Cardiac muscle cell (in vitro differentiated cells and primary cell): ENCODE results near the gene ATG9B. TPM values are rescaled to one million over a fixed set of nuclear protein-coding genes. Genes with fewer than 3 reads are reported as not detected.

ENCODE experiments used
- DNase-seq, 2 donors: peaks; one replicate each; pipeline versions ENCODE4 v3.0.0 to v3.0.0-alpha.2; 2010 to 2017; ENCODE audit warnings: low read depth in 1 of 2, low spot score in 1 of 2
- H3K27ac ChIP-seq: fragments of 200-600 bp; sonication (generic); 2 replicates; pipeline ENCODE4 v1.5.1; 2016
- H3K27me3 ChIP-seq: fragments of 200-600 bp; sonication (generic); 2 replicates; pipeline ENCODE4 v1.6.0; 2016; ENCODE audit warnings: control low read depth
- H3K36me3 ChIP-seq: fragments of 200-600 bp; sonication (generic); 2 replicates; pipeline ENCODE4 v1.5.1; 2016; ENCODE audit warnings: control low read depth
- H3K4me1 ChIP-seq: fragments of 200-600 bp; sonication (generic); 2 replicates; pipeline ENCODE4 v1.8.1; 2017; ENCODE audit warnings: low read depth, mild to moderate bottlenecking, mixed run types
- H3K4me3 ChIP-seq: fragments of 200-600 bp; sonication (generic); 2 replicates; pipeline ENCODE4 v1.5.1; 2016; ENCODE audit warnings: mild to moderate bottlenecking
- H3K9me3 ChIP-seq: fragments of 200-600 bp; sonication (generic); 2 replicates; pipeline ENCODE4 v1.5.1; 2017; ENCODE audit warnings: low read depth, mild to moderate bottlenecking, control low read depth
- CTCF ChIP-seq: IDR thresholded peaks from 2 replicates; pipeline ENCODE4 v1.5.1; 2012; ENCODE audit warnings: low read depth, mild to moderate bottlenecking, low read length
- polyA plus RNA-seq: library from polyadenylated mRNA; unstranded; fragments of >200 nt; fragmentation: Nextera tagmentation; extraction: Ambion mirVana; gene quantifications from 2 replicates; pipeline ENCODE4 v1.2.1, GENCODE V29; 2016
- total RNA-seq: library from RNA; depleted of rRNA; stranded (reverse); fragments of >200 nt; gene quantifications from 2 replicates; pipeline ENCODE4 v1.2.3, GENCODE V29; 2016

Gene ATG9B
- total and polyA plus RNA-seq, 2 experiments from 2014 or later, result 8.4 to 13.0 TPM

DNA sequence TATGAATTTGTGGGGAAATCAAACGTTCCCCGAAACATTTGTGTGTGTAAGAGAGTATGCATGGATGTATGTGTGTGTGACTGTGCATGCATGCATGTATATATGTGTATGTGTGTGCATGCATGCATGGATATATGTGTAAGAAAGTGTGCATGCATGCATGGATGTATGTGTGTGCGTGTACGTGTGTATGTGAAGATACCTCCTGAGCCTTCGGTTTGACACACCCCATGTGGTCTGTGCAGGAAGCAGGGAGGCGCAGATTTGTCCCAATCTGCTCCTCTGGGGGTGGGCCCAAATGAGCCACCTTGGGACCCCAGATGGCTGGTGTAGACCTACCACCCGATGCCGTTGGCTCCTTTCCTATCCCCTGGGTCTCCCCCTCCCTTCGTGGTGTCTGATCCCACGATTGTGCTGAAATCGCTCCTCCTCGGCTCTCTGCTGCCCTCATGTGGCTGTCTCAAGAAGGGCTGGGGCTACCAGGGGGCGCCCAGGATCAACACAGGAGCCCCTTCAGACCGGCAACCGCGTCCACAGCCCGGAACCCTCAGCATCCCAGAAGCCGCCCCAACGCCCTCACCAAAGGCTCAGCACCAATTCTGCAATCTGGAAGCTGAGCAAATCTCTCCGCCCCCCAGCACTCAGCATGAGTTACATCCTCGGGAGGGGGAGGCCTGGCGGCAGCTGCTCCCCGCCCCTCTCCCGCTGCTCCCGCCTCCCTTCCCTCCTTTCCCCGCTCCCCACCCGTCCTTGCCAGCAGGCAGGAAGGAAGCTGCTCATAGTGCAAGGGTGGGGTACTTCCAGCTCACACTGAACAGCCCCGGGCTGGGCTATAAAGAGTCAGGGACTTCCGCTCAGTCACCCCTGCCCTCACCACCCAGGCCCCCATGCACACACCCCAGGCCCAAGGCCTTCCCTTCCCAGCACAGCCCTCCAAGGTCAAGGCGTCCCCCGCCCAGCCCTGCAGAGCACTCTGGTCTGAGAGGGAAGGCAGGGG lies 35.8 kb downstream of the ATG9B start:
- peak; percentile 53 to 84 for DNase-seq
- no peaks in the 10 kb centered on the region for H3K27me3 ChIP-seq
- no peaks in the 10 kb centered on the region for H3K36me3 ChIP-seq
- no peaks in the 10 kb centered on the region for H3K9me3 ChIP-seq
- H3K27ac ChIP-seq, result no peak overlapping the region
- peak; percentile 87 for TF ChIP-seq CTCF
- H3K4me3 ChIP-seq, result no peak overlapping the region
- peaks cover 12% of the 10 kb centered on the region for H3K4me1 ChIP-seq

- Histone ChIP-seq H3K27me3 (no peaks in the 10 kb centered on the region), H3K4me1 (peaks cover 7% of the 10 kb centered on the region), H3K27ac (no peak overlapping the region), H3K9me3 (no peaks in the 10 kb centered on the region), H3K36me3 (no peaks in the 10 kb centered on the region), H3K4me3 (no peak overlapping the region)
- no peak for TF ChIP-seq CTCF
- no peak for DNase-seq
Observed at GRCh38 chr7:150986556-150986955, 37.7 kb downstream of the ATG9B start.

DNA sequence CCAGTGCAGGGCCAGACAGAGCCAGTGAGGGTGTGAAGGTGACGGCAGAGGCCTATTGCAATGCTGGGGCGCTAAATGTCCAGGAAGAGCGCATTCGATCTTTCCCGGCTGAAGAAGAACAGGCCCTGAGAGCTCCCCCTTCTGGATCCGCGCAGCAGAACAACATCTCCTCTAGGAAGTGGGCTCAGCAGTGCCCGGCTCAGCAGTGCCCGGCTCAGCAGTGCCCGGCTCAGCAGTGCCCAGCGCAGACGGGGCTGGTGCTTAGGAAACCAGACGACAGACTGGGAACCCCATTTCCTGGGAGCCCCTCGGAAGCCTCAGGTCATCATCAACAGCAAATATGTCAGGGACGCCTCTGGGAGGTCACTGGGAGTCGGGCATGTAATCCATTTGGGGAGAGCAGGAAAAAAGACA lies 38.2 kb downstream of the ATG9B start:
- Histone ChIP-seq H3K27ac (no peak overlapping the region), H3K36me3 (no peaks in the 10 kb centered on the region), H3K27me3 (no peaks in the 10 kb centered on the region), H3K4me3 (no peak overlapping the region), H3K4me1 (peaks cover 12% of the 10 kb centered on the region), H3K9me3 (no peaks in the 10 kb centered on the region)
- TF ChIP-seq CTCF, result peak; percentile 88
- peak; percentile 61 to 87 for DNase-seq

DNA sequence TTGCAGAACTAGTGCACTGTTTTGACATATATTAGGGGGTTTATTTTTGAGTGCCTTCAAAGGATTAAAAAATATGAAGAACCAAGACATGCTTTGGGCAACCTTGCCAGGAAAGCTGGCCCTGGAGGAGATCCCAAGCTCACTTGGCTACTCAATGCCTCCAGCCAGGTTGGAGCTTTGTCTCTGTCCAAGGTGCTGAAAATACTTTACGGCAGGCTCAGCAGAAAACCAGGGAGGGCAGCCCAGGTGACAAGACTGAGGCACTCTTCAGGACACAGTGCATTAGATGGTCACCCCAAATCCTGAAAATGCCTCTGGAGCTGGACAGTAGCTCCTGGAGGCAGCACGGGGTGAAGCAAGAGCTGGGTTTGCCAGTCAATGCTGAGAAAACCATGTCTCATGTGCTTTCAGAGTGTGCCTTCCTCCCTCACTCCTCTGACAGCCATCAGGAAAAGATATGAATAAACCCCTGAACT lies 40.4 kb downstream of the ATG9B start:
- TF ChIP-seq CTCF, result no peak
- H3K4me1 ChIP-seq, result peaks cover 27% of the 10 kb centered on the region
- H3K9me3 ChIP-seq, result no peaks in the 10 kb centered on the region
- DNase-seq, result peak; percentile 41 to 89
- H3K27ac ChIP-seq, result no peak overlapping the region
- H3K4me3 ChIP-seq, result no peak overlapping the region
- H3K36me3 ChIP-seq, result no peaks in the 10 kb centered on the region
- H3K27me3 ChIP-seq, result no peaks in the 10 kb centered on the region

GRCh38 chr7:150982351-150982750 lies 41.9 kb downstream of the ATG9B start:
- H3K9me3 ChIP-seq, result no peaks in the 10 kb centered on the region
- no peak for TF ChIP-seq CTCF
- H3K4me1 ChIP-seq, result peaks cover 23% of the 10 kb centered on the region
- no peak for DNase-seq
- H3K36me3 ChIP-seq, result no peaks in the 10 kb centered on the region
- H3K27me3 ChIP-seq, result no peaks in the 10 kb centered on the region
- H3K27ac ChIP-seq, result no peak overlapping the region
- H3K4me3 ChIP-seq, result no peak overlapping the region
